Measurements from ENCODE around the gene PRPF39.

PRPF39 gene

GRCh38 chr14:45089813-45090212 lies 5.9 kb downstream of the PRPF39 start:
- peak; percentile 40 for DNase-seq (ENCODE audit: low spot score)
- in situ Hi-C loops (cut with MboI; ENCODE audit: low sequenced_read_pairs, unreplicated experiment): no loop called here

GRCh38 chr14:45091710-45092109 lies 7.8 kb downstream of the PRPF39 start:
- DNase-seq (ENCODE audit: low spot score): no peak
- in situ Hi-C loops (cut with MboI; ENCODE audit: low sequenced_read_pairs, unreplicated experiment): no loop called here
- no peak for TF ChIP-seq CTCF (IDR thresholded peaks at IDR 0.05; ENCODE audit: borderline replicate concordance, control extremely low read depth, extremely low read depth, insufficient read depth, missing control alignments)

More at GRCh38 chr14:45089813-45090212, 5.9 kb downstream of the PRPF39 start:
- TF ChIP-seq CTCF (IDR thresholded peaks at IDR 0.05; ENCODE audit: borderline replicate concordance, control extremely low read depth, extremely low read depth, insufficient read depth, missing control alignments): no peak

GRCh38 chr14:45094275-45094674 lies 10.4 kb downstream of the PRPF39 start:
- no peak for DNase-seq (ENCODE audit: low spot score)
- in situ Hi-C loops (cut with MboI; ENCODE audit: low sequenced_read_pairs, unreplicated experiment): no loop called here

GRCh38 chr14:45095143-45095542 lies 11.2 kb downstream of the PRPF39 start:
- no peak for TF ChIP-seq CTCF (IDR thresholded peaks at IDR 0.05; ENCODE audit: borderline replicate concordance, control extremely low read depth, extremely low read depth, insufficient read depth, missing control alignments)
- in situ Hi-C loops (cut with MboI; ENCODE audit: low sequenced_read_pairs, unreplicated experiment): no loop called here
- no peak for DNase-seq (ENCODE audit: low spot score)

More at GRCh38 chr14:45094275-45094674, 10.4 kb downstream of the PRPF39 start:
- no peak for TF ChIP-seq CTCF (IDR thresholded peaks at IDR 0.05; ENCODE audit: borderline replicate concordance, control extremely low read depth, extremely low read depth, insufficient read depth, missing control alignments)

- no peak for DNase-seq (ENCODE audit: low spot score)
- no peak for TF ChIP-seq CTCF (IDR thresholded peaks at IDR 0.05; ENCODE audit: borderline replicate concordance, control extremely low read depth, extremely low read depth, insufficient read depth, missing control alignments)
- in situ Hi-C loops (cut with MboI; ENCODE audit: low sequenced_read_pairs, unreplicated experiment): no loop called here
These were observed 12.3 kb downstream of the PRPF39 start for GRCh38 chr14:45096218-45096617.

- no peak for TF ChIP-seq CTCF (IDR thresholded peaks at IDR 0.05; ENCODE audit: borderline replicate concordance, control extremely low read depth, extremely low read depth, insufficient read depth, missing control alignments)
- DNase-seq (ENCODE audit: low spot score): no peak
- in situ Hi-C loops (cut with MboI; ENCODE audit: low sequenced_read_pairs, unreplicated experiment): no loop called here
These were observed 19.9 kb downstream of the PRPF39 start for GRCh38 chr14:45103806-45104205.

- in situ Hi-C loops (cut with MboI; ENCODE audit: low sequenced_read_pairs, unreplicated experiment): no loop called here
- no peak for DNase-seq (ENCODE audit: low spot score)
- no peak for TF ChIP-seq CTCF (IDR thresholded peaks at IDR 0.05; ENCODE audit: borderline replicate concordance, control extremely low read depth, extremely low read depth, insufficient read depth, missing control alignments)
These were observed 20.6 kb downstream of the PRPF39 start for GRCh38 chr14:45104561-45104960.

All from GM13976 (cell line).